GM19452 (cell line): ENCODE measurements around the gene TNRC6A.
"Not testable (repeated sequence)": the region's sequence is repeated elsewhere in the genome, so short reads cannot be mapped to it uniquely, and the experiment has no call there.

Source experiments
- ATAC-seq: cut with Tn5 transposase; IDR thresholded peaks from one replicate; pipeline ENCODE4 v1.9.1; 2021; ENCODE audit not compliant: unreplicated experiment

The TNRC6A gene

DNA sequence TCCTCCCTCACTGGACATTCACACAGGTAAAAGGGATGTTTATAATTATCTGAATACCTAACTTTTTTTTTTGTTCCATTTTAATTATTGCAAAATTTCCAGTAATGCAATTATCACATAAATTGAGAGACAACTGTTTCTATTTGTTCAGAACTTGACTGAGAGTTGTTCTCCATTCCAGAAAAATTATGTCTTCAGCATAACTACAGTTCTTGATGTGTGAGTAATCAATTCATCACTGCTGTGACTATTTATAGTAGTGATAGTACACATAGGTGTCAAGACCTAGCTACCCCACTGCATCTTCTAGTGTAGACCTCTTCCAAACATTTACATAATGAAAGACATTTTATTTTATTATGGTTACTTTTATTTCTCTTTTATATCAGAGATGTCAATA lies 5.8 kb upstream of the TNRC6A start:
- ATAC-seq, result no peak

GRCh38 chr16:24728011-24728410 lies 1.4 kb upstream of the TNRC6A start:
- no peak for ATAC-seq

GRCh38 chr16:24728891-24729242 lies 584 bp upstream of the TNRC6A start:
- ATAC-seq, result no peak

- peak; percentile 36 for ATAC-seq
Observed at GRCh38 chr16:24729951-24730815, 732 bp downstream of the TNRC6A start.

DNA sequence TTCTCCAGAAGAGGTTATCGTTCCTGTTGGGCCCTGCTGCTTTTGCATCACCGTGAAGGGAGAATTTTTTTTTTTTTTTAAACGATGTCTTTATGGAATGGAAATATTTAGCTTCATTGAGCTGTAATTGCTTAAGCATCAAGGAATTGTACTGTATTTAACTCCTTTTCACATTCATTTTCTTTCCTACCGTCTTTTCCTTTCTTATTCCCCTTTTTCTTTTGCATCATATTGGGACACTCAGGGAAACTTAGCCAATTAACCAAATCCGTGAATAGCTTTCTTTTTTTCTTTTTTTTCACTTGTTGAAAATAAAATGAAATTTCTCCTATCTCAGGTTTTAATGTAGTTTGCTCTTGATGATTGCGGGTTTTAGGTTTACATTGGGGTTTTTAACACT lies 1.5 kb downstream of the TNRC6A start:
- ATAC-seq, result no peak

DNA sequence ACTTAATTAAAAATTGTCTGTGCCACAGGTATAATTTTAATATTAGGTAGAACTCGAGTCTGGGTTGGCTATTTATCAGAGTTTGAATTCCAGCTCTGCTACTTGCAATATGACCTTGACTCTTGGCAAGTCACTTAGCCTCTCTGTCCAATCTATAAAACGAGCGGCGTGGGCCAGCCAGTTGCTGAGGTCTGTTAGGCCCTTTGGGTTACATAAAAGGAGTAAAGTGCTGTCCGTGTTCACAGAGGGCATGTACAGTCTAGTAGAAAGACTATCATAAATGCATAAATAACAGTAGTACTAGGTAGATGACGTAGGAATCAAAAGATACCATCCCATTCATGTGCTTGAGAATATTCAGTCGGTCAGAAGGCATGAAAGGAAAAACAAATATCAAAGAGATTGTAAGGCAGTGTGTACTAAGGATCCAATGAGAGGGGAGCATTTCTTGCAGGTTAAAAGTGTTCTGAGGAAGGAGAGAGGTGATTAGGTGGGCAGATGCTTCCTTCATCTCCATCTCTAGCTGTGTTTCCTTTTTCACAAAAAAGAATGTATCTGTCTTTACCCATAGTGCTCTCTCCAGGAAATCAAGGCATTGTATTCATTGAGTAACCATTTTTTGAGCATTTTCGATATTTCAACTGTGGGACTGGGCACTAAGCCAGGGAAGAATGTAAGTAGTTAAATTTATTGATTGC lies 2.4 kb downstream of the TNRC6A start:
- no peak for ATAC-seq

- no peak for ATAC-seq
Observed at GRCh38 chr16:24734382-24734781, 4.9 kb downstream of the TNRC6A start.

DNA sequence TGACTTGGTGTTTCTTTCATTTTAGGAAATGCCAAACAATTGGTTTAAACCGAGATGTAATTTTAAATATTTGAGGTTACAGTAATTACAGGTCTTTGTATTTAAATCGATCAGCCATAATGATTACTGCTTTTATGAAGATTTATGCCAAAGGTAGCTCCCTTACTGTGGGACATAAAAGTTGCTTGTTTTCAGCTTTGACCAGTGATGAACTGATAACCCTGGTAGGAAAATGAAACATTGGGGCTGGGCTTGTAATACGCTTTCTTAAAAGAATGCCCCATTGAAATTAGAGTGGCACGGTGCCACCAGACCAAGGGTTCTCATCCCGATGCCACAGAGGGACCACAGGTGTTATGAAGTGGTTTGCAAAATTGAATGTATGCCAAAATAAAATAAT lies 7.3 kb downstream of the TNRC6A start:
- ATAC-seq, result no peak

DNA sequence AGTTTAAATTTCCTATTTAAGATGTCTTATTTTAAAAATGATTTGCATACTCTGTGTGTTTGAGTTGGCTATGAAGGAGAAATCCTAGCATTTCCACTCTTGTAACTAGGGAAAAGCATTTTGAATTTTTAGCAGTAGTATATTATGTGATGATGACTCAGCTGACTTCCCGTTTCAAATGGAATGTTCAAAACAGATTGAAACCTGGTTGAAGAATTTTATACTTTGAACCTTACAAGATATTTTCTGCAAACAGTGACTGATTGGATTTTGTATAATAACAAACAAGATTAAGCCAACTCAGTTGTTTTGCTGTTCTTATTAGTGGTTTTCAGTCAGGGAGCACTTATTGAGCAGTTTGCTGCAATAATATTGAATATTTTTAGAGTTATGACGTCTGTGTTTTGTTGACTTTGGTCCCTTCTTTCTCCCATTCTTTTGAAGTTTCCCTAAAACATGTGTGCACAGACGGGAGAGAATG lies 8.0 kb downstream of the TNRC6A start:
- ATAC-seq, result no peak

DNA sequence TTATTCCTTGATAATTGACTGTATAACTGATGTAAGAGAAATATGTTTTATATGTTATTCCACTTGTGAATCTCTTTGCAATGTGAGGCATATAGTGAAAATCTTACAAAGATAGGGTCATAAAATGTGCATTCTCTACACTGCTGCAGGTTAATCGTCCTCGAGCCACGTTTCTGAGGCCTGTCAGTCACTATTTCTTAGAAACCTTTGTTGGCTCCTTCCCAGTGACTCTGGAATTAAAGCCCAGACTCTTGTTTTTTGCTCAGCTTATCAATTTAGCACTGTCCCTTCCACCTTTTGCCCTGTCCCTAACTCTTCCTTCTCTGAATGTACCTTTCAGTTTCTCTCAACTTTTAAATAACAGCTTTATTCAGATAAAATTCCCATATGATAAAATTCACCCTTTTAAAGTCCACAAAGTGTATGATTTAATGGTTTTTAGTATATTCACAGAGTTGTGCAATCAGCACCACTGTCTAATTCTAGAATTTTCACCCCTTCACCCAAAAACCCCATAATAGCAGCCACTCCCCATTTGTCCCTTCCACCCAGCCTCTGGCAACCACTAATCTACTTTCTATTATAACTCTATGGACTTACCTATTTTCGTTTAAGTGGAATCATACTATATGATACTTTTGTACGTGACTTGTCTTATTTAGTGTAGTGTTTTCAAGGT lies 8.6 kb downstream of the TNRC6A start:
- ATAC-seq, result no peak

- ATAC-seq, result no peak
Observed at GRCh38 chr16:24738895-24739294, 9.4 kb downstream of the TNRC6A start.

- ATAC-seq, result no peak
Observed at GRCh38 chr16:24741862-24742261, 12.4 kb downstream of the TNRC6A start.

DNA sequence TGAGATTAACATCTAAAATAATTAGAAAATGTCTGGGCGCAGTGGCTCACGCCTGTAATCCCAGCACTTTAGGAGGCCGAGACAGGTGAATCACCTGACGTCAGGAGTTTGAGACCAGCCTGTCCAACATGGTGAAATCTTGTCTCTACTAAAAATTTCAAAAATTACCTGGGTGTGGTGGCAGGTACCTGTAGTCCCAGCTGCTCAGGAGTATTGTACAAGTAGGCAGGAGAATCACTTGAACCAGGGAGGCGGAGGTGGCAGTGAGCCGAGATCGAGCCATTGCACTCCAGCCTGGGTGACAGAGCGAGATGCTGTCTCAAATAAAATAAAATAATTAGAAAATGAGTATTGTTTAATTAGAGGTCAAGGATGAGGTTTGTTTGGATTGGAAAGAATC lies 13.2 kb downstream of the TNRC6A start:
- not testable (repeated sequence) for ATAC-seq

DNA sequence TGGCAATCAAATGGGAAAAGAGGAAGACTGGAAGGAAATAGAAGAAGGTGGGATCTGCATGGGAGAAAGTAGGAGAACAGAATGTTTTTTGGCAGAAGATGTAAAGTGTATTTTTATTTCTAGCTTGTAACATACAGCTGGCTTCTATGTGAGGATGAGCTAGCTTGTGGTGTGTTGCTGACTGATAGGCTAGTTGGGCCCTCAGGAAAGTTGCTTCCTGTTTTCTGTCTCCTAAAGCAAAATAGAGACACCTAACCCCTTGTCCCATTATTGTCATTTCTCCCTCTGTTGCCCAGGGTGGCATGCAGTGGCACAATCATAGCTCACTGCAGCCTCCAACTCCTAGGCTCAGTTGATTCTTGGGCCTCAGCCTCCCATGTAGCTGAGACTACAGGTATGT lies 15.9 kb downstream of the TNRC6A start:
- no peak for ATAC-seq

- ATAC-seq, result no peak
Observed at GRCh38 chr16:24745791-24746190, 16.3 kb downstream of the TNRC6A start.

GRCh38 chr16:24747441-24747840 lies 18.0 kb downstream of the TNRC6A start:
- ATAC-seq, result no peak

GRCh38 chr16:24748242-24748641 lies 18.8 kb downstream of the TNRC6A start:
- no peak for ATAC-seq

- no peak for ATAC-seq
Observed at GRCh38 chr16:24749310-24749709, 19.9 kb downstream of the TNRC6A start.

- not testable (repeated sequence) for ATAC-seq
Observed at GRCh38 chr16:24749872-24750271, 20.4 kb downstream of the TNRC6A start.

DNA sequence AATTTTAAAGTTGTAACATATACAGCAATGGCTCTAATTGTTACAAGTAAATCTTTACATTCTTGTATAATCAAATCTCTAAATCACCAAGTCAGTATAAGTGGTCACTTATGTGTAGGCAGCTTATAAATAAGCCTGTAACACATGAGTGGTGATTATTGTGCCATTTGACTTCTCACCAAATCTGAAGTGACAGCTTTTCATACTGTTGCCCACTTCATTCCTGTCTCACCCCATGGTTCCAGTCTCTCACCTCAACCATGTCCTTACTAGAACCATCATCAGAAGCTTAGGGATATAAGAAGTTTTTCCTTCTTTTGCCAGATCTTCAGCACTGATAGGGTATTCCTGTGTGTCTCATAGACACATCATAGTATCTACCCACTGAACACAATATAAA lies 23.5 kb downstream of the TNRC6A start:
- no peak for ATAC-seq

- ATAC-seq, result no peak
Observed at GRCh38 chr16:24753437-24753836, 24.0 kb downstream of the TNRC6A start.

DNA sequence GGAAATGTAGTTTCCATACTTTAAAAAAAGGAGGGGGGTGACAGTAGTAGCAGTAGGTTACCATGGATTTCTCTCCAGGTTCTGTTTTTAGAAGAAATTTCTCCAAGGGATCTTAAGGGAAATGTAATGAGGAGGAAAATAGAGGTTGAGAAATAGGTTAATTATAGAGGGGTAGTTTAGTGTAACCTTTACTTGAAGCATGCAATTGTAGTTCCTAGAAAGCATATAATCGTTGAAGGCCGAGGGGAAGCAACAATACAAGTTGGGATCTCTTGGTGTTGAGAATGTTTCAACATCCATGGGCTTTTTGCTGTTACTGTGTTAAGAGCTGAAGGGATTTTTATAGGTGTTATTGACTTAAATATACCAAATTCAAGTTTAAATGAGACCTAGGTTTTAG lies 25.1 kb downstream of the TNRC6A start:
- ATAC-seq, result no peak
